HG02885 (cell line): Measurements from ENCODE around the gene SLC30A3.

Experiments
- ATAC-seq: cut with Tn5 transposase; IDR thresholded peaks from one replicate; pipeline ENCODE4 v1.9.1; 2021; ENCODE audit warnings: mild to moderate bottlenecking; ENCODE audit not compliant: unreplicated experiment, poor library complexity

Gene SLC30A3

DNA sequence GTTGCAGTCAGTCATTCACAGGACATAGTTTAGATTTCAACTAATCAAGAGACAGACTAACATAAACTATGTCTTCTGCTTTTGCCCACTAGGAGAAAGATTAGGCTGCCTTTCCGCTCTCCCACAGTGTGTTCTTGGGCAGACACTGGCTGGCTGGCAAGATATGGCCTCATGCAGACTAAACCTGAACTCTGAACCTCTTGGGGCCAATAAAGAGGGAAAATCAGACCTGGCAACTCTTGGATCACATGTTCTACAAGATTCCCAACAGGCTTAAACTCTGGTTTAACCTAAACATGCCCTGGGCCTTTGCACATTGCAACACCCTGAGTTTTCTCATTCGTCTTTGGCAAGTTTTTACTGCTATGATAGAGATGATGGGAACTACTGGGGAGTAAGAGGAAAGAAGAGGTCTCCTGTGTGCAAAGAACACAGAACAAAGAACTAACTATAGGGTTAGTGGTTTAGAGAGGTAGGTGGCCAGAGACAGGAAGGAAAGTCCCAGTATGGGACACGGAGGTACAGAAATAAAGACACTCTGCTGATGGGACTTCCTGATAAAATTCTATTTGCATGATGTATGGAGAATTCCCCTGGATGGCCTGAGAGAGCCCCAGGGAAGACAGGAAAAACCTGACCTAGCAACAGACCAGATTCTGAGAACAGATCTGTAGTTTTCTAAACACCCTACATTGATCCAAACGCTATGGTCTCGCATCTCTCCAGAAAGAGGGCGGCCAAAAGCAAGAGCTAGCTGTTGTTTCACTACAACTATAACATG lies 53.0 kb downstream of the SLC30A3 start:
- no peak for ATAC-seq

DNA sequence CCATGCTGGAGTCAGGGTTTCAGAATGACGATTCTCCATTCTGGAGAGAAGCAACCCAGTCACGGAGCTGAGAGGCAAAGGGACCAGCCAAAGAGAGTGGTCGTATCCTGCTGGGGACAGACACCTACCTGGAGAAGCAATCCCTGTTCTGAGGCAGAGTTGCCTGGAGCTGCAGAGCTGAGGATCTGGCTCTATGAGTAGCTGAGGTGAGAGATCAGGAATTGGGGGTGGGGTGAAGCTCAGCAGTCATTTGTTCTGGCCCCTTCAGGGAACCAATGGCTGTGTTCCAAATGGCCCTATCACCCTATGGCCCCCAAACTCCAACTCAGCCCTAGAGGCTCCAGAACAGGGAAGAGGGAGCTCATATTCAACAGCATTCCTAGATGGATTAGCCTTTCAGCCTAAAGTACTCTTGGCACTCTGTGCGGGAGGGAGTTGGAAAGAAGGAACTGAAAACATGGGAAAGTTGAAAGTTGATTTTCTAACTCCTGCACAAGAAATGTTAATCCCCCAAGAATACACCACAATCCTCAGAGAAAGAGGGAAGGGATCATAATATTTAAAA lies 54.3 kb downstream of the SLC30A3 start:
- ATAC-seq = no peak

GRCh38 chr2:27206346-27206745 lies 56.5 kb downstream of the SLC30A3 start:
- ATAC-seq = no peak

DNA sequence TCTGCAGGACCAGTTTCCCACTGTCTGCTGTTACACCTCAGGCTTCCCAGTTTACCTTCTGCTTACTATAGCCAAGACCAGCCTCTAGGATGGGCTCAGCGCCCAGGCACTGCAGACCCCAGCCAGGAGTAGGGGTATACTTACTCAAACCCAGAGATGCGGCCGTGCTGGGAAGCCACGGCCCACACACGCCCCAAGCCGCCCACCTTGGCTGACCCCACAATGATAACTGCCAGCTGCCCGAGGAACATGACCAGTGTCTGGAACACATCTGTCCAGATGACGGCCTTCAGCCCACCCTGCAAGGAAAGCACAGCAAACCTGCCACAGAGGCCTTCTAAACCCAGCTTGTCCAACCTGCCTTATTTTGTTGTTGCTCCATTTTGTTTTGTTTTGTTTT lies 57.6 kb downstream of the SLC30A3 start:
- no peak for ATAC-seq

DNA sequence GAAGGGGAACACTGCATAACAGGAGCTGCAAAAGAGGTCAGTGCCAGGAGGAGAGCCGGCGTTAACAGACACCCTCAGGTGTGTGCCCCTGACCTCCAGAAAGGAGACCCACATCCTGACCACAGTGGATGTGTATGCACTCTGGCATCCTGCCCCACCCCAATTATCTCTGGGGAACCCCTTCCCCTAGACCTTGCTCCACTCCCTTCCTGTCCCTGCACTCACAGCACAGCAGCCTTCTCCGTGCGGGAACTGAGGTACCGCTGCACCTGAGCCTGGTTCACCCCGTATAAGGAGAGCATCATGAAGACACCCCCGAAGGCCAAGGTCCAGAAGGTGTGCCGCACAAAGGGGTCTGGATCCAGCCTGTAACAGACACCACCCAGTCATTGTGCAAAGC lies 58.3 kb downstream of the SLC30A3 start:
- ATAC-seq = no peak

DNA sequence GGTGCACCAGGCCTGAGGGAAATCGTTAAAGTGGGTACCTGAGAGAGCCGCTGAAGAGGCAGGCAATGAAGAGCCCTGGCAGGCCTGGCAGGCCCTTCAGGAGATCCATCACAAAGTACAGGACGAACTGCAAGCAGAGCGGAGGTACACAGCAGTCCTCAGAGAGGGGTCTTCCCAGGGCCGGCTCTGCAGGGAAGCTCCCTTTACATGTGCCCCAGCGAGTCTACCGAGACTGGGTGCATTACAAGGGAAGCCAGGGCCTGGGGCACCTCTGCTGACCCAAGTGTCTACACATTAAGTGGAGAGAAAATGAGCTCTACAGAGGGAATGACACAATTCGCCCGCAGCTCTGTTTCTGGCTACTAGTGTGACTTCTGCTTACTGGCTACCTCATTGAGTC lies 59.1 kb downstream of the SLC30A3 start:
- no peak for ATAC-seq
